WI38 (cell line): Measurements from ENCODE around the gene LONRF2.

ENCODE experiments used
- H3K4me3 ChIP-seq: 2 replicates; pipeline ENCODE4 v1.5.1; 2011; ENCODE audit warnings: low read depth, mild to moderate bottlenecking, control low read depth, low read length
- TF ChIP-seq, protein P1 (sequence below): IDR thresholded peaks from 2 replicates; pipeline ENCODE4 v1.5.1; 2012; ENCODE audit warnings: low read depth, mild to moderate bottlenecking, control low read depth, low read length

Gene LONRF2

DNA sequence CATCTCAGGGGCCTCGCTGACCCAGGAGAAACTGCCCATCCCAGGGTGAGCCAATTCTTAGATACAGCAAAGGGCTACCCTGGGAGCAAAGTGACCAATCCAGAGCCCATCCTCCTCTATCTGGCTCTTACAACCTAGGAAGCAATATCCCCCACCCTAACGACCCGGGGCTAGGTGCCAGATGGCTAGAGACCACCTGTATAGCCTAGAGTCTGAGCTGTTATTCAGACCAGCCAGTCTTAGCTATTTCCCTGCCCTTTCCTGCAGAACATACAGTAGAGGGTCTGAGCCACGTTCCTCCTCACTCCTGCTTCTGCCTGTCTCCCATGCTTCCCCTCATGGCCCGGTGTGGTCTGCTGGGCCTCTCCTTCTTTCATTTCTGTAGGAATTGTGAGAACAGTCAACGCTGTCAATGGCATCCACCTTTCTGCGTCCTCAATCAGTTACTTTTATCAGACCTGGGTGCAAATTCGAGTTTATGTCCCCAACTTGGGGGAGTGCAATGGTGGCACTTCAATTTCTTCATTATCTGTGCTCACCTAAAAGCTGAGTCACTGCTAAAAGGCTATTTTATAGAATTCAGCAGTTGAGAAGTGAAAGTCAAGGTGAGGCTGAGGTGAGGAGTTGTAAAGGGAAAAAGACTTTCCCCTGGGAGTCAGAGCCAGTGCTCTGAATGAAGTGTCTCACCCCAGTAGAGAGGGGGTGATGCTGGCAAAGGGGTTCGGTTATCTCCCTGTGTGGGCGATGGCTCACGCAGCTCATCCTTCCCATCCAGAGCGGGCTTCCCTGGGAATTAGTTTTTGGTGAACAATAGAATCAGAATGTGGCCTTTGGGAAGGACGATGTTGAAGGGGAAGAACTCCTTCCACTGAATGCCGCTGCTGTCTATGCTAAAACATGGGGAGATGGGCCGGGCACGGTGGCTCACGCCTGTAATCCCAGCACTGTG, 42.4 kb downstream of the LONRF2 start:
- no peak overlapping the region for H3K4me3 ChIP-seq
- TF ChIP-seq, protein P1, sequence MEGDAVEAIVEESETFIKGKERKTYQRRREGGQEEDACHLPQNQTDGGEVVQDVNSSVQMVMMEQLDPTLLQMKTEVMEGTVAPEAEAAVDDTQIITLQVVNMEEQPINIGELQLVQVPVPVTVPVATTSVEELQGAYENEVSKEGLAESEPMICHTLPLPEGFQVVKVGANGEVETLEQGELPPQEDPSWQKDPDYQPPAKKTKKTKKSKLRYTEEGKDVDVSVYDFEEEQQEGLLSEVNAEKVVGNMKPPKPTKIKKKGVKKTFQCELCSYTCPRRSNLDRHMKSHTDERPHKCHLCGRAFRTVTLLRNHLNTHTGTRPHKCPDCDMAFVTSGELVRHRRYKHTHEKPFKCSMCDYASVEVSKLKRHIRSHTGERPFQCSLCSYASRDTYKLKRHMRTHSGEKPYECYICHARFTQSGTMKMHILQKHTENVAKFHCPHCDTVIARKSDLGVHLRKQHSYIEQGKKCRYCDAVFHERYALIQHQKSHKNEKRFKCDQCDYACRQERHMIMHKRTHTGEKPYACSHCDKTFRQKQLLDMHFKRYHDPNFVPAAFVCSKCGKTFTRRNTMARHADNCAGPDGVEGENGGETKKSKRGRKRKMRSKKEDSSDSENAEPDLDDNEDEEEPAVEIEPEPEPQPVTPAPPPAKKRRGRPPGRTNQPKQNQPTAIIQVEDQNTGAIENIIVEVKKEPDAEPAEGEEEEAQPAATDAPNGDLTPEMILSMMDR: no peak

DNA sequence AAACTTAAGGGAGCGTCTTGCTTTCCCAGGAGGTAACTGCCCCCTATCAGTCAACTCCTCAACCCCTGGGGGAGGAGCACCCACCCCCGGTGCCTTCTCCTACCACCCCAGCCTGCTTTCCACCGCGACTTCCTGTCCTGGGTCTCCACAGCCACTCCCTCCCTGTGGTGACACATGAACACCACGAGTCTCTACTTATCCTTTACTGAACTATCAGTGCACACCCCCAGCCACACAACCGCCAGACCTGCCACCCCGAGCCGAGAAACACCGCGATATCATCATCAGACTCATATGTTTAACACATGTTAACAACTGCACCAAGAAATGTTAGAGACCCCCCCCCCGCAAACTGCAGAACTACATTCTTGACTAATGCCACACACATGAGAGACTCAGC, 43.3 kb downstream of the LONRF2 start:
- H3K4me3 ChIP-seq: no peak overlapping the region
- TF ChIP-seq, protein P1: no peak

DNA sequence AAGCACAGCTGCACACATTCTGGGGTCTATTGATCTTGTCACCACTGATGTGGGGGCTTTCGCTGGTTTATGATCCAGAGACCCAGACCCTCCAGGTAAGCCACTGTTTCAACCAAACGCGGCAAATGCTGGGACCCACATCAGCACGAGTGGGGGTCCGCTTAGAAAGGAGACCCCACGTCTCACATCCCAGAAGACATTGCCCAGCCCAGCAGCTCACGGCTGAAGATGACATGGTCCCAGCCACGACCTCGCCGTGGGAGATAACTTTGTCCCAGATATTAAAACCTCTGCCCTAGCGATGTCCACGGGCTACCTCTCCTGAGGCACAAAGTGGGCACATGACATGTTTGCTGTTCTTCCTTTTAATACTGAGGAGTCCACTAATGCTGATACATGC, 43.8 kb downstream of the LONRF2 start:
- TF ChIP-seq, protein P1: no peak

DNA sequence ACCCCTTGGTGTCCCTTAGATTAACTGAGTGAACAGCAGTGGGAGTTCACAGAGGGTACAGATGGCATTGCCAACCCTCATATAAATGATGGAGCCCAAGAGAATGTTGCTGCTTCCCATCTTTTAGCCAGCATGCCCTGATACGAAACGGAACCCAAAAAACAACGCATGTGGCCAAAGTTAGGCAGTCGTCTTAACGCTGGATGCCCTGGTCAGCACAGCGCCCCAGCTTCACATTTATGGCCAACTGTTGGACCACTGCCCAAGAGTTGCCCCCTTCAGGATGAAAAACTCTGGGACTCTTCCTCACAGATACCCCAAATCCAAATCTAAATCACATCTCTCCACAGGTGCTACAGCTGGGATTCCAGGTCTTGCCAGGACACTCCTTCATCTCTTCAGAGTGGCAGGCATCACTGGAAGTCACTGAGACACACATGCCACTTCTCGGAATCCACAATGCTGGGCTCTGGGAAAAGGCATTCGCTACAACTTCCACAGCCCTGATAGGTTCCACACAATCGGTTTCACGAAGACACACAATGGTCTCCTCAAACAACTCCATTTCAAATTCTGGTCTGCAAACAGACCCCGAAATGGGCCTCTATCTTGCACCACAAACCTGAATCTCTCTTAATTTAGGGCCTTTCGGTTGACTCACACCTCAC, 44.6 kb downstream of the LONRF2 start:
- no peak overlapping the region for H3K4me3 ChIP-seq
- TF ChIP-seq, protein P1: no peak

More for the DNA sequence above, 43.8 kb downstream of the LONRF2 start:
- no peak overlapping the region for H3K4me3 ChIP-seq

DNA sequence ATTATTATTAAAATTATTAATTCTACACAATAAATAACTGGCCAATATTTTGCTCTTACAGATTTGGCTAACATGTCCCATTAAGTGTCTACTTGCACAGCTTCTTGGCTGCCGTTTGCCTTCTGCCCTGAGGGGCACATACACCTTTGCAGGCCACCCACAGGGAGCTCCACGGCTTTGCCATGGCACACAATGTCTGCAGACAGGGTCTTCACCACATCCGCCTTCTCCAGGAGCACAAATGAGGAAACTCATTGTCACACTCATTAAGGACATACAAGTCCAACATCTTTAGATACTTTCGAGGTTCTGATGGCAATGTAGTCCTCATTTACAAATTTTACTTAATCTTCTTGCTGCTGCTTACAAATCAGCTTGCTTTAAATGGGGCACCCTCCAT, 45.6 kb downstream of the LONRF2 start:
- TF ChIP-seq, protein P1: no peak
- no peak overlapping the region for H3K4me3 ChIP-seq

DNA sequence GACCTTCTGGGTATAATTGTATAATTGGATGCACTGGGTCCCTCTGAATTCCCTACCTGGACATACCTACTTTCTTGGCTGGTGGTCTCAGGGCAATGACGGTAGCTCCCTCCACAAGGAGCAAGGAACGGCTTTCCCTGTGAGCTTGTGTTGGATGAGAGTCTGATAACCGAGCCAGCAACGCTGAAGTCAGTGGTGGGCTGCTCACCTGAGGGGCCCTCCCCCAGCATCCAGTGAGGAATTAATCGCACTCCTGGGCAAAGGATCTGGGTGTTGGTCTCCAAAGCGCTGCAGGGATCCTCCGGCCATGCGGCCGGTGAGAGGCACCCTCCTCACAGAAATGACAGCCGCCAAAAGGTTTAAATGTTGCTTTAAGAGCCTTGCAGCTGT, 47.1 kb downstream of the LONRF2 start:
- H3K4me3 ChIP-seq: no peak overlapping the region
- TF ChIP-seq, protein P1: no peak
